SK-N-SH treated with all-trans-retinoic acid at 6 μM for 48 hours (cell line): Measurements from ENCODE around the gene SLC37A2.

Experiments
- ATAC-seq: fragments of 200-7000 bp; cut with Tn5 transposase; 3 replicates; pipeline ENCODE4 v1.9.1; 2020; ENCODE audit warnings: mild to moderate bottlenecking, moderate library complexity
- ARNTL ChIP-seq: fragments of 450-650 bp; formaldehyde crosslinking; IDR thresholded peaks from 2 replicates; pipeline ENCODE4 v1.5.0; 2020; ENCODE audit warnings: low read depth, mild to moderate bottlenecking, moderate library complexity, borderline replicate concordance
- BACH2 ChIP-seq: fragments of 250-450 bp; sonication (Bioruptor Pico); IDR thresholded peaks from 2 replicates; pipeline ENCODE4 v1.9.0; 2021; ENCODE audit warnings: mild to moderate bottlenecking, borderline replicate concordance
- CREB5 ChIP-seq: fragments of 250-450 bp; sonication (Bioruptor Pico); IDR thresholded peaks from 2 replicates; pipeline ENCODE4 v1.5.1; 2020; ENCODE audit warnings: low read depth, mild to moderate bottlenecking, moderate library complexity
- CSDC2 ChIP-seq: fragments of 250-450 bp; sonication (Bioruptor Pico); IDR thresholded peaks from 2 replicates; pipeline ENCODE4 v1.5.0; 2020; ENCODE audit warnings: mild to moderate bottlenecking, moderate library complexity
- CSRNP3 ChIP-seq: fragments of 250-450 bp; sonication (Bioruptor Pico); IDR thresholded peaks from 2 replicates; pipeline ENCODE4 v1.5.1; 2021; ENCODE audit warnings: mild to moderate bottlenecking, moderate library complexity
- ESRRG ChIP-seq: fragments of 250-450 bp; sonication (Bioruptor Pico); IDR thresholded peaks from 2 replicates; pipeline ENCODE4 v1.6.1; 2021; ENCODE audit warnings: mild to moderate bottlenecking
- GLIS3 ChIP-seq: fragments of 250-450 bp; sonication (Bioruptor Pico); IDR thresholded peaks from 2 replicates; pipeline ENCODE4 v1.5.0; 2020; ENCODE audit warnings: mild to moderate bottlenecking, moderate library complexity
- ISL1 ChIP-seq: fragments of 250-450 bp; sonication (Bioruptor Pico); IDR thresholded peaks from 2 replicates; pipeline ENCODE4 v2.1.2; 2022; ENCODE audit warnings: mild to moderate bottlenecking, moderate library complexity
- OSR1 ChIP-seq: fragments of 250-450 bp; sonication (Bioruptor Pico); IDR thresholded peaks from 2 replicates; pipeline ENCODE4 v1.8.0; 2022; ENCODE audit warnings: moderate library complexity, mild to moderate bottlenecking, inconsistent platforms
- POU6F1 ChIP-seq: fragments of 250-450 bp; sonication (Bioruptor Pico); IDR thresholded peaks from 2 replicates; pipeline ENCODE4 v1.8.0; 2021; ENCODE audit warnings: low read depth, mild to moderate bottlenecking, moderate library complexity, borderline replicate concordance
- RARB ChIP-seq: fragments of 250-450 bp; sonication (Bioruptor Pico); IDR thresholded peaks from 2 replicates; pipeline ENCODE4 v1.8.0; 2021; ENCODE audit warnings: mild to moderate bottlenecking, moderate library complexity
- SNAI2 ChIP-seq: fragments of 250-450 bp; sonication (Bioruptor Pico); IDR thresholded peaks from 2 replicates; pipeline ENCODE4 v1.5.0; 2020; ENCODE audit warnings: mild to moderate bottlenecking, moderate library complexity
- TCF4 ChIP-seq: fragments of 250-450 bp; sonication (Bioruptor Pico); IDR thresholded peaks from 2 replicates; pipeline ENCODE4 v1.8.0; 2021; ENCODE audit warnings: mild to moderate bottlenecking, moderate library complexity, borderline replicate concordance
- TOX ChIP-seq: fragments of 250-450 bp; sonication (Bioruptor Pico); IDR thresholded peaks from 2 replicates; pipeline ENCODE4 v1.8.0; 2021; ENCODE audit warnings: mild to moderate bottlenecking, moderate library complexity, borderline replicate concordance
- TSHZ2 ChIP-seq: fragments of 250-450 bp; sonication (Bioruptor Pico); IDR thresholded peaks from 2 replicates; pipeline ENCODE4 v1.5.0; 2020; ENCODE audit warnings: mild to moderate bottlenecking, moderate library complexity
- ZC3H10 ChIP-seq: fragments of 250-450 bp; sonication (Bioruptor Pico); IDR thresholded peaks from 2 replicates; pipeline ENCODE4 v1.5.1; 2021; ENCODE audit warnings: mild to moderate bottlenecking, moderate library complexity
- ZFP3 ChIP-seq: fragments of 250-450 bp; sonication (Bioruptor Pico); IDR thresholded peaks from 2 replicates; pipeline ENCODE4 v1.5.0; 2020; ENCODE audit warnings: mild to moderate bottlenecking, moderate library complexity
- ZFP30 ChIP-seq: fragments of 450-650 bp; formaldehyde crosslinking; IDR thresholded peaks from 2 replicates; pipeline ENCODE4 v1.5.0; 2022; ENCODE audit warnings: mild to moderate bottlenecking, moderate library complexity
- ZNF565 ChIP-seq: fragments of 450-650 bp; formaldehyde crosslinking; conservative IDR thresholded peaks from 2 replicates; pipeline ENCODE4 v1.5.0; 2020; ENCODE audit warnings: low read depth, mild to moderate bottlenecking, moderate library complexity
- ZNF70 ChIP-seq: fragments of 450-650 bp; formaldehyde crosslinking; IDR thresholded peaks from 2 replicates; pipeline ENCODE4 v1.5.0; 2020; ENCODE audit warnings: mild to moderate bottlenecking, moderate library complexity
- ZNF8 ChIP-seq: fragments of 450-650 bp; formaldehyde crosslinking; IDR thresholded peaks from 2 replicates; pipeline ENCODE4 v1.5.0; 2020; ENCODE audit warnings: mild to moderate bottlenecking, moderate library complexity
- TF ChIP-seq, protein P1 (sequence below): fragments of 250-450 bp; sonication (Bioruptor Pico); IDR thresholded peaks from 2 replicates; pipeline ENCODE4 v1.8.0; 2020; ENCODE audit warnings: mild to moderate bottlenecking, moderate library complexity, borderline replicate concordance

Gene SLC37A2

GRCh38 chr11:125064070-125064469 is 965 bp downstream of the SLC37A2 start:
- no peak for ATAC-seq
- TF ChIP-seq ESRRG (CRISPR knock-in tag) (no peak), OSR1 (CRISPR knock-in tag) (no peak), RARB (CRISPR knock-in tag) (no peak), TSHZ2 (CRISPR knock-in tag) (no peak), ZNF565 (CRISPR knock-in tag) (no peak), ZFP30 (CRISPR knock-in tag) (no peak), POU6F1 (no peak)

DNA sequence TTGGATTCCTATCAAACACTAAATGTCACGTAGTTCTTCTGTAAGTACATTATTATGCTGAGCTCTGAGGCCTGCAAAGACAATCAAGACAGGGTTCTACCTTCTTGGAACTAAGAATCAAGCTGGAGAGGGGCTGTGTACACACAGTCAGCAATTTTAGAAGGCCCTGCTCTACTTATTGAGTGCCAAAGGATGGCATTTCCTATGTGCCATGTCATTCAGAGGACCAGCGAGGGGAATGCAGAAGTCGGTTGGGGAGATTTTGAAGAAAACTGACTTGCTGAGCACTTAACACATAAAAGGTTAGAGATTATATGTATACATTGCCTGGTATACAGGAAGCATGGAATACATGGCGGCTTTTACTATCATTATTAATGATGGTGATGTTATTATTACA is 5.3 kb downstream of the SLC37A2 start:
- TF ChIP-seq POU6F1 (no peak), CREB5 (no peak), ZNF70 (CRISPR knock-in tag) (no peak), SNAI2 (CRISPR knock-in tag) (no peak), ZFP30 (CRISPR knock-in tag) (no peak), CSDC2 (no peak), RARB (CRISPR knock-in tag) (no peak), OSR1 (CRISPR knock-in tag) (no peak)
- TF ChIP-seq, protein P1, sequence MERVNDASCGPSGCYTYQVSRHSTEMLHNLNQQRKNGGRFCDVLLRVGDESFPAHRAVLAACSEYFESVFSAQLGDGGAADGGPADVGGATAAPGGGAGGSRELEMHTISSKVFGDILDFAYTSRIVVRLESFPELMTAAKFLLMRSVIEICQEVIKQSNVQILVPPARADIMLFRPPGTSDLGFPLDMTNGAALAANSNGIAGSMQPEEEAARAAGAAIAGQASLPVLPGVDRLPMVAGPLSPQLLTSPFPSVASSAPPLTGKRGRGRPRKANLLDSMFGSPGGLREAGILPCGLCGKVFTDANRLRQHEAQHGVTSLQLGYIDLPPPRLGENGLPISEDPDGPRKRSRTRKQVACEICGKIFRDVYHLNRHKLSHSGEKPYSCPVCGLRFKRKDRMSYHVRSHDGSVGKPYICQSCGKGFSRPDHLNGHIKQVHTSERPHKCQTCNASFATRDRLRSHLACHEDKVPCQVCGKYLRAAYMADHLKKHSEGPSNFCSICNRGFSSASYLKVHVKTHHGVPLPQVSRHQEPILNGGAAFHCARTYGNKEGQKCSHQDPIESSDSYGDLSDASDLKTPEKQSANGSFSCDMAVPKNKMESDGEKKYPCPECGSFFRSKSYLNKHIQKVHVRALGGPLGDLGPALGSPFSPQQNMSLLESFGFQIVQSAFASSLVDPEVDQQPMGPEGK: no peak
- ATAC-seq: no peak

- no peak for ATAC-seq
- TF ChIP-seq ZC3H10: no peak
- no peak for TF ChIP-seq CSDC2
- TF ChIP-seq, protein P1: no peak
- no peak for TF ChIP-seq ZNF565 (CRISPR knock-in tag)
- no peak for TF ChIP-seq ZFP30 (CRISPR knock-in tag)
- no peak for TF ChIP-seq RARB (CRISPR knock-in tag)
- TF ChIP-seq BACH2: no peak
- no peak for TF ChIP-seq ARNTL (CRISPR knock-in tag)
- no peak for TF ChIP-seq ESRRG (CRISPR knock-in tag)
- no peak for TF ChIP-seq TCF4
- TF ChIP-seq TOX: no peak
Observed at GRCh38 chr11:125069008-125069407, 5.9 kb downstream of the SLC37A2 start.

GRCh38 chr11:125069796-125070195 is 6.7 kb downstream of the SLC37A2 start:
- ATAC-seq: no peak
- TF ChIP-seq ZNF565 (CRISPR knock-in tag) (no peak), ZNF8 (no peak), ISL1 (CRISPR knock-in tag) (no peak), RARB (CRISPR knock-in tag) (no peak), ZFP3 (CRISPR knock-in tag) (no peak), ZNF70 (CRISPR knock-in tag) (no peak), CREB5 (no peak), GLIS3 (no peak), CSRNP3 (CRISPR knock-in tag) (no peak)
